ENCODE measurements around the gene DYSF. TPM values are rescaled to one million over a fixed set of nuclear protein-coding genes. Genes with fewer than 3 reads are reported as not detected.

The DYSF gene
- total and polyA plus RNA-seq, 9 donors, result 2.3 to 16.5 (median 5.1) TPM

DNA sequence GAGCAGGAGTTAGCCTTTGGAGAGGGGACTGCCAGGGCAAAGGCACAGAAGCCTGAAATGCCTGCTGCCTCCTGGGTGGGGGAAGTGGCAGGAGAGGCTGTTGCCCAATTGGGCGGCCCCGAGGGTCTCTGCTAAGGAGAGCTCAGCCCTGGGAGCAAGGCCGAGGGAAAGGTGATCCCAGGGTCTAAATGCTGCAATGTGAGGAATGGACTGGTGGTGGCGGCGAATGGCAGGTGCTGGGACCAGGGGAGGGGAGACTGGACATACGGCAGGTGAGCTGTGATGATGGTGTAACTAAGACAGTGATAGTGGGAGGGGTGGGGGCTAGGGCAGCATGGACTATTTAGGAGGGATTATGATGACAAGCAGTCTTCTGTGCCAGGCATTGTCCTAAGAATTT is 104.0 kb downstream of the DYSF start:
- intact Hi-C loops (cut with DNase I), result loop anchor here in 1 of 4 donors (10.0 kb wide), 2 partner anchors 1017 to 1187 kb away; no protein-coding TSS in a partner anchor
- Histone ChIP-seq H3K4me1 (ENCODE audit: insufficient read depth) (no peaks in the 10 kb centered on the region), H3K27me3 (no peaks in the 10 kb centered on the region), H3K27ac (no peak overlapping the region), H3K4me3 (no peak overlapping the region), H3K36me3 (no peaks in the 10 kb centered on the region), H3K9me3 (no peaks in the 10 kb centered on the region)
- DNase-seq, result no peak
- WGBS, 3 donors, result 84 to 90% (median 88%) methylated on average over 6 of the region's 6 CpGs
- TF ChIP-seq EP300 (IDR thresholded peaks at IDR 0.05), result no peak

DNA sequence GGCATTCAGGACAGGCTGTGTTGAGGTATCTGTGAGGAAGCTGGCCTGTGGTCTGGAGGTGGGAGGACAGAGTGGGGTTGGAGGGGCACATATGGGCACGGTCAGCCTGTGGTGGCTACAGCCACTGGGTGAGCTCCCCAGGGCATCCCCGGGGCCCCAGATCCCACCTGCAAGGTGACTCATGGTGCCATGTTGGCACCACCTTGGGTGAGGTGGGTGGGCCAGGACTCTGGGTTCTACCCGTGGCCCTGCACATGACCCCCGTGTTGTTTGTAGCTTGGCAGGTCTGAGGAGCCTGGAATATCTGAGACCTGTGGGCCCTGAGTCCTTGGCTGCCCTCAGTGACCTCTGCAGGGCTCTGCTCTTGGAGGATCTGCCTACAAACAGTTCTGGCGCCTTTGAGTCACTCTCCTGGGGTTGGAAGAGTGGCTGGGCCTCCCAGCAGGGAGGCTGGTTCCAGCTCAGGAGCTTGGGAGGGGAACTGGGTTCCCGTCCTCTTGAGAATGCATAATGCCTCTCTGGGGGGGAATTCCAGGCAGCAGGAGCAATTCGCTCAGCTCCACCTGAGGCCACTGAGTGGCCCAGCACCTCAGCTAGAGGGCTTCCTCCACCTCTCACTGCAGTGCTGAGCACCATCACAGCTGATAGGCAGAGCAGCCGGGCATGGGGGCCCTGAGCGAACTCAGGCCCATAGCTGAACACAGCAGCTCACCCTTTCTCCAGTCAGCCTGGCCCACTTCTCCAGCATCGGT is 105.1 kb downstream of the DYSF start:
- Histone ChIP-seq H3K27me3 (no peaks in the 10 kb centered on the region), H3K4me3 (no peak overlapping the region), H3K4me1 (ENCODE audit: insufficient read depth) (no peaks in the 10 kb centered on the region), H3K9me3 (no peaks in the 10 kb centered on the region), H3K27ac (no peak overlapping the region), H3K36me3 (no peaks in the 10 kb centered on the region)
- DNase-seq, result no peak
- TF ChIP-seq CTCF (IDR thresholded peaks at IDR 0.05) (no peak), EP300 (IDR thresholded peaks at IDR 0.05) (no peak), POLR2A (IDR thresholded peaks at IDR 0.05) (no peak)
- intact Hi-C loops (cut with DNase I), result loop anchor here in 1 of 4 donors (10.0 kb wide), 2 partner anchors 1016 to 1186 kb away; no protein-coding TSS in a partner anchor
- WGBS, 3 donors, result 85 to 93% (median 91%) methylated on average over 9 to 10 of the region's 10 CpGs

DNA sequence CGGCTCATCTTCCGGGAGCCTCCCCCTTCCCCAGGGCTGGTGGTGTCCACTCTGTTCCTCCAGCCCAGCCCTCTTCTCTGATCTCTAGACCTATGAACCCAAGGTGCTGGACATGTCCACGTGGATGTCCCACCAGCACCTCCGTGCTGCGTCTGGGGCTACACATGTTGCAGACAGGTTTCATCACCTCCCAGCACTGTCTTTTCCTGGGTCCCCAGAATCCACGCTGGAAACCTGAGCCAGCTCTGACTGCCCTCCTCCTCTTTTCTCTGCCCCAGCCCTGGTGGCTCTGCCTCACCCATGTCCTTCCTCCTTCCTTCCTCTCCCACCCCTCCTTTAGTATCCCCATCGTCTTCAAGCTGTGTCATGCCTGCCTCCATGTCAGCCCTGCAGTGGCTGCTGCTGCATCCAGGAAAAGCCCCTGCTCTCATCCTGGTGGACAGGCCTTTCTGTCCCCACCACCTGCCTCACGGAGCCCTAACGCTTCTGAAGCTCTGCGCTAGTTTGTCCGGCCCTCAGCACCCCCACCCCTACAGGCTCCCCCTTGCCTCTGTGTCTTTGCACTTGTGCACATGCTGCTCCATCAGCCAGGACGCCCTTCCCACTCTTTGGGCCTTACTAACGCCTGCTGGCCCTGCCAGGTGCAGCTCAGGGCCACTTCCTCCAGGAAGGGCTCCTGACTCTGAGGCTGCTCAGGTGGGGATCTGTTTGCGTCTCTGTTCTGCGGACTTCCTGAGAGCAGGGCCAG is 105.9 kb downstream of the DYSF start:
- Histone ChIP-seq H3K4me1 (ENCODE audit: insufficient read depth) (no peaks in the 10 kb centered on the region), H3K27me3 (no peaks in the 10 kb centered on the region), H3K4me3 (no peak overlapping the region), H3K27ac (no peak overlapping the region), H3K9me3 (no peaks in the 10 kb centered on the region), H3K36me3 (no peaks in the 10 kb centered on the region)
- DNase-seq, result no peak
- intact Hi-C loops (cut with DNase I), result loop anchor here in 1 of 4 donors (10.0 kb wide), 2 partner anchors 1016 to 1186 kb away; no protein-coding TSS in a partner anchor
- 88 to 92% (median 90%) methylated on average over 15 of the region's 15 CpGs for WGBS, 3 donors
- TF ChIP-seq CTCF (IDR thresholded peaks at IDR 0.05) (no peak), POLR2A (IDR thresholded peaks at IDR 0.05) (no peak), EP300 (IDR thresholded peaks at IDR 0.05) (no peak)

- no peaks in the 10 kb centered on the region for H3K27me3 ChIP-seq
- intact Hi-C loops (cut with DNase I), result loop anchor here in 1 of 4 donors (10.0 kb wide), 2 partner anchors 1015 to 1185 kb away; no protein-coding TSS in a partner anchor
- no peak overlapping the region for H3K27ac ChIP-seq
- H3K36me3 ChIP-seq, result no peaks in the 10 kb centered on the region
- WGBS, 3 donors, result 50 to 58% (median 56%) methylated on average over 31 of the region's 31 CpGs
- TF ChIP-seq CTCF (IDR thresholded peaks at IDR 0.05), result no peak
- DNase-seq, result no peak
- no peaks in the 10 kb centered on the region for H3K4me1 ChIP-seq (ENCODE audit: insufficient read depth)
- no peak overlapping the region for H3K4me3 ChIP-seq
- no peaks in the 10 kb centered on the region for H3K9me3 ChIP-seq
Measured at GRCh38 chr2:71559828-71560637, 106.7 kb downstream of the DYSF start.
